CD14-positive monocyte (primary cell): ENCODE measurements around the gene IRF2BPL. TPM values are rescaled to one million over a fixed set of nuclear protein-coding genes. Genes with fewer than 3 reads are reported as not detected.
A peak's percentile ranks its signal among the peaks of the same experiment; 100 is the strongest.

Experiments
- DNase-seq, 3 donors: peaks; one replicate each; pipeline ENCODE4 v3.0.0-alpha.2; 2011 to 2022
- H2AFZ ChIP-seq: 2 replicates; pipeline ENCODE4 v1.6.0; 2012; ENCODE audit warnings: mild to moderate bottlenecking, low read depth, low read length, inconsistent platforms; ENCODE audit not compliant: insufficient read depth, poor library complexity, severe bottlenecking
- H3K27ac ChIP-seq, 2 donors: 1 replicate in 1 of 2; 2 replicates in 1 of 2; pipeline ENCODE4 v1.5.1; 2012 to 2013; ENCODE audit warnings: low read length in 2 of 2, control low read depth in 1 of 2, inconsistent platforms in 1 of 2, low read depth in 1 of 2, mild to moderate bottlenecking in 1 of 2
- H3K27me3 ChIP-seq, 2 donors: one replicate each; pipeline versions ENCODE4 v1.6.0 to v1.6.1; 2011 to 2013; ENCODE audit warnings: low read length in 2 of 2; ENCODE audit not compliant: control insufficient read depth in 2 of 2, insufficient read depth in 2 of 2
- H3K36me3 ChIP-seq, 2 donors: replicated peaks in 1 of 2; 1 replicate in 1 of 2; 2 replicates in 1 of 2; pipeline versions ENCODE4 v1.5.1 to v1.6.1; 2012 to 2013; ENCODE audit warnings: low read length in 2 of 2, control low read depth in 1 of 2, inconsistent platforms in 1 of 2, mild to moderate bottlenecking in 1 of 2; ENCODE audit not compliant: insufficient read depth in 2 of 2, control insufficient read depth in 1 of 2
- H3K4me1 ChIP-seq, 2 donors: 1 replicate in 1 of 2; 2 replicates in 1 of 2; pipeline versions ENCODE4 v1.5.1 to v1.6.1; 2012 to 2013; ENCODE audit warnings: low read length in 2 of 2, control low read depth in 1 of 2, inconsistent platforms in 1 of 2, mild to moderate bottlenecking in 1 of 2, moderate library complexity in 1 of 2; ENCODE audit not compliant: insufficient read depth in 2 of 2, control insufficient read depth in 1 of 2
- H3K4me2 ChIP-seq: replicated peaks from 2 replicates; pipeline ENCODE3; 2012; ENCODE audit warnings: low read length, moderate library complexity, mild to moderate bottlenecking; ENCODE audit not compliant: poor library complexity, severe bottlenecking; ENCODE audit errors: extremely low read depth
- H3K4me3 ChIP-seq, 3 experiments: fragments of 200-600 bp in 1 of 3; sonication (generic) in 1 of 3; replicated peaks in 1 of 3; 1 replicate in 2 of 3; 2 replicates in 1 of 3; pipeline ENCODE4 v1.5.1; 2011 to 2013; ENCODE audit warnings: low read length in 3 of 3, mild to moderate bottlenecking in 3 of 3, control low read depth in 2 of 3, low read depth in 2 of 3, inconsistent platforms in 1 of 3, moderate library complexity in 1 of 3
- H3K79me2 ChIP-seq: 2 replicates; pipeline ENCODE4 v1.6.0; 2012; ENCODE audit warnings: mild to moderate bottlenecking, control low read depth, inconsistent platforms, low read length, moderate library complexity; ENCODE audit not compliant: insufficient read depth
- H3K9ac ChIP-seq: 2 replicates; pipeline ENCODE4 v1.6.0; 2017; ENCODE audit warnings: low read length, mild to moderate bottlenecking; ENCODE audit not compliant: insufficient read depth, poor library complexity, severe bottlenecking
- H3K9me3 ChIP-seq, 2 donors: replicated peaks in 1 of 2; 1 replicate in 1 of 2; 2 replicates in 1 of 2; pipeline versions ENCODE4 v1.5.1 to v1.6.1; 2012 to 2013; ENCODE audit warnings: low read length in 2 of 2, control low read depth in 1 of 2; ENCODE audit not compliant: control insufficient read depth in 1 of 2, insufficient read depth in 1 of 2
- H4K20me1 ChIP-seq: 2 replicates; pipeline ENCODE4 v1.6.0; 2012; ENCODE audit warnings: mild to moderate bottlenecking, low read length, control low read depth, moderate library complexity; ENCODE audit not compliant: insufficient read depth
- H3K27ac Mint-ChIP-seq, 7 donors: one replicate each; pipeline ENCODE4 v1.8.0; 2020; ENCODE audit warnings: mild to moderate bottlenecking in 7 of 7, mixed read lengths in 7 of 7, moderate library complexity in 6 of 7, inconsistent platforms in 2 of 7
- H3K27me3 Mint-ChIP-seq, 3 donors: one replicate each; pipeline ENCODE4 v1.8.0; 2021 to 2022; ENCODE audit warnings: low read depth in 3 of 3, mild to moderate bottlenecking in 3 of 3, mixed read lengths in 3 of 3, moderate library complexity in 3 of 3, inconsistent platforms in 1 of 3
- H3K36me3 Mint-ChIP-seq, 2 donors: one replicate each; pipeline ENCODE4 v1.8.0; 2020; ENCODE audit warnings: mixed read lengths in 2 of 2, inconsistent platforms in 1 of 2, mild to moderate bottlenecking in 1 of 2
- H3K4me1 Mint-ChIP-seq: one replicate; pipeline ENCODE4 v1.8.0; 2020; ENCODE audit warnings: mild to moderate bottlenecking, mixed read lengths
- H3K4me3 Mint-ChIP-seq, 2 donors: one replicate each; pipeline ENCODE4 v1.8.0; 2020; ENCODE audit warnings: mild to moderate bottlenecking in 2 of 2, mixed read lengths in 2 of 2, moderate library complexity in 1 of 2
- H3K9me3 Mint-ChIP-seq, 7 donors: one replicate each; pipeline ENCODE4 v1.8.0; 2020 to 2022; ENCODE audit warnings: mixed read lengths in 7 of 7, mild to moderate bottlenecking in 6 of 7, moderate library complexity in 6 of 7, inconsistent platforms in 2 of 7
- WGBS: methylation state at CpG from one replicate; pipeline ENCODE4 v1.1.5; 2013; ENCODE audit warnings: missing lambda C conversion rate; ENCODE audit not compliant: insufficient coverage; 5-methylcytosine and 5-hydroxymethylcytosine counted together
- intact Hi-C, 2 donors: fragments of 100-400 bp; cut with micrococcal nuclease; formaldehyde crosslinking; loops; one replicate each; pipeline versions ENCODE4 v1.15.0 to v1.15.1; 2023
- polyA plus RNA-seq, 3 donors: library from polyadenylated mRNA; depleted of rRNA in 1 of 3; unstranded in 2 of 3; stranded (reverse) in 1 of 3; fragments of 300-500 nt in 2 of 3; fragments of >200 nt in 1 of 3; fragmentation: Illumina TruSeq in 2 of 3; gene quantifications; 1 replicate in 2 of 3; 2 replicates in 1 of 3; pipeline ENCODE4 v1.2.3, GENCODE V29; 2012 to 2021
- TF ChIP-seq, protein P1 (sequence below): fragments of 200-600 bp; IDR thresholded peaks from one replicate; pipeline ENCODE4 v1.8.0; 2022; ENCODE audit warnings: antibody characterized with exemption, mild to moderate bottlenecking

IRF2BPL gene
- polyA plus RNA-seq, 3 donors = 1.4 to 17.9 (median 1.9) TPM

DNA sequence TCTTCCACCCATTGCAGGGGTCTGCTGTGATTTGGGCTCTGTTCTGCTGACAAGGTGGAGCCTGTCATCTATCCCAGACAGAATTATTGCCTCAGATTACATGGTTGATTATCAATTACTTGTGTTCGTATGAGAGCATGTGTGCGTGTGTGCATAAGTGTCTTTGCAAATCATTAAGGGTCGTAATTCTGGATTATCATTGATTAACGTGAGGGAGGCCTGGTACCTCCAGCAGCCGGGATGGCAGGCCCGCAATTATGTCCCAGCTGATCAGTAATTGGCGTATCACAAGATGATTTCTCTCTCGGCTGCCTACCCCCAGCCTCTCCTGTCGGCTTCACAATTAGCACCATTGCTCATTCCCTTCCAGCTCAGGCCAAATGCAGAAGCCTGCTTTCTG lies 29.6 kb upstream of the IRF2BPL start:
- WGBS = 98% methylated on average over 8 of the region's 9 CpGs
- H4K20me1 ChIP-seq = no peaks in the 10 kb centered on the region
- TF ChIP-seq, protein P1, sequence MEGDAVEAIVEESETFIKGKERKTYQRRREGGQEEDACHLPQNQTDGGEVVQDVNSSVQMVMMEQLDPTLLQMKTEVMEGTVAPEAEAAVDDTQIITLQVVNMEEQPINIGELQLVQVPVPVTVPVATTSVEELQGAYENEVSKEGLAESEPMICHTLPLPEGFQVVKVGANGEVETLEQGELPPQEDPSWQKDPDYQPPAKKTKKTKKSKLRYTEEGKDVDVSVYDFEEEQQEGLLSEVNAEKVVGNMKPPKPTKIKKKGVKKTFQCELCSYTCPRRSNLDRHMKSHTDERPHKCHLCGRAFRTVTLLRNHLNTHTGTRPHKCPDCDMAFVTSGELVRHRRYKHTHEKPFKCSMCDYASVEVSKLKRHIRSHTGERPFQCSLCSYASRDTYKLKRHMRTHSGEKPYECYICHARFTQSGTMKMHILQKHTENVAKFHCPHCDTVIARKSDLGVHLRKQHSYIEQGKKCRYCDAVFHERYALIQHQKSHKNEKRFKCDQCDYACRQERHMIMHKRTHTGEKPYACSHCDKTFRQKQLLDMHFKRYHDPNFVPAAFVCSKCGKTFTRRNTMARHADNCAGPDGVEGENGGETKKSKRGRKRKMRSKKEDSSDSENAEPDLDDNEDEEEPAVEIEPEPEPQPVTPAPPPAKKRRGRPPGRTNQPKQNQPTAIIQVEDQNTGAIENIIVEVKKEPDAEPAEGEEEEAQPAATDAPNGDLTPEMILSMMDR = no peak
- peaks cover 0 to 4% (median 3%) of the 10 kb centered on the region in 3 donors for H3K27me3 Mint-ChIP-seq
- H3K4me1 ChIP-seq = peaks cover 0 to 3% of the 10 kb centered on the region in 2 donors
- no peaks in the 10 kb centered on the region for H3K79me2 ChIP-seq
- H3K36me3 ChIP-seq = no peaks in the 10 kb centered on the region
- H3K4me3 ChIP-seq = no peak overlapping the region
- no peaks in the 10 kb centered on the region for H3K36me3 Mint-ChIP-seq
- intact Hi-C loops = loop anchor here in 1 of 2 donors (5.0 kb wide), 1 partner anchor 36 kb away; no protein-coding TSS in a partner anchor
- no peak overlapping the region for H2AFZ ChIP-seq
- no peak overlapping the region for H3K27ac Mint-ChIP-seq
- H3K9ac ChIP-seq = no peak overlapping the region
- no peak for DNase-seq
- no peak overlapping the region for H3K27ac ChIP-seq
- H3K4me3 Mint-ChIP-seq = peak overlapping the region in 1 of 2 donors; percentile 34
- H3K4me1 Mint-ChIP-seq = peaks cover 9% of the 10 kb centered on the region
- no peaks in the 10 kb centered on the region for H3K27me3 ChIP-seq
- H3K9me3 Mint-ChIP-seq = peaks cover 0 to 6% (median 3%) of the 10 kb centered on the region in 7 donors
- H3K9me3 ChIP-seq = peaks cover 0 to 6% of the 10 kb centered on the region in 2 donors
- H3K4me2 ChIP-seq = no peak overlapping the region

DNA sequence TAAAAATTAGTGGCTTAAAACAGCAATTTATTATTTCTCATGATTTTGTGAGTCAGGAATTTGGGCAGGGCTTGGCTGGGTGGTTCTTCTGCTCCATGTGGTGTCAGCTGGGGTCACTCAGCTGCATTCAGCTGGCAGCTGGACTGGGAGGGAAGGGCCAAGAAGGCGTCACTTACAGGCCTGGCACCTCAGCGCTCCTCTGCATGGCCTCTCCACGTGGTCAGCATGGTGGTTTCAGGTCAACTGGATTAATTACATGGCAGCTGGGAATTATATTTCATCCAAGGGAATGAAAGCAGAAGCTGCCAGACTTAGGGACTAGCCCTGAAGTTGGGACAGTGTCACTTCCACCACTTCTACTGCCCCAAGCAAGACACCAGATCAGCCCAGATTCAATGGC lies 27.5 kb upstream of the IRF2BPL start:
- Histone ChIP-seq H3K79me2 (no peaks in the 10 kb centered on the region), H3K36me3 (no peaks in the 10 kb centered on the region), H3K4me1 (peaks cover 4 to 6% of the 10 kb centered on the region in 2 donors), H3K9ac (no peak overlapping the region), H3K4me2 (no peak overlapping the region), H3K9me3 (peaks cover 0 to 6% of the 10 kb centered on the region in 2 donors), H3K27me3 (no peaks in the 10 kb centered on the region), H2AFZ (no peak overlapping the region), H3K27ac (no peak overlapping the region), H4K20me1 (no peaks in the 10 kb centered on the region), H3K4me3 (no peak overlapping the region)
- intact Hi-C loops = loop anchor here in 1 of 2 donors (5.0 kb wide), 1 partner anchor 34 kb away; no protein-coding TSS in a partner anchor
- no peaks in the 10 kb centered on the region for H3K36me3 Mint-ChIP-seq
- WGBS = 100% methylated on average over 3 of the region's 3 CpGs
- peaks cover 15% of the 10 kb centered on the region for H3K4me1 Mint-ChIP-seq
- no peak overlapping the region for H3K27ac Mint-ChIP-seq
- no peak overlapping the region for H3K4me3 Mint-ChIP-seq
- DNase-seq = no peak
- TF ChIP-seq, protein P1 = no peak
- H3K9me3 Mint-ChIP-seq = peaks cover 0 to 6% (median 3%) of the 10 kb centered on the region in 7 donors
- H3K27me3 Mint-ChIP-seq = peaks cover 0 to 4% (median 3%) of the 10 kb centered on the region in 3 donors
